GM21529 (cell line): ENCODE data around the gene FYTTD1.
"Not testable (repeated sequence)": the region's sequence is repeated elsewhere in the genome, so short reads cannot be mapped to it uniquely, and the experiment has no call there.

Experiments used
- ATAC-seq: cut with Tn5 transposase; IDR thresholded peaks from one replicate; pipeline ENCODE4 v1.9.1; 2021; ENCODE audit not compliant: unreplicated experiment

Gene FYTTD1

GRCh38 chr3:197749601-197750395 is at the start of gene FYTTD1:
Gene FYTTD1, plus strand, starts transcription at chr3:197749883. Its CDS starts 89 bp downstream, at chr3:197749972.
- ATAC-seq: peak; percentile 68

- ATAC-seq: no peak
Observed at GRCh38 chr3:197700095-197700494, 49.6 kb upstream of the FYTTD1 start.

GRCh38 chr3:197701841-197702240 is 47.8 kb upstream of the FYTTD1 start:
- ATAC-seq: no peak

- no peak for ATAC-seq
Observed at GRCh38 chr3:197706658-197707057, 43.0 kb upstream of the FYTTD1 start.

GRCh38 chr3:197709135-197709534 is 40.5 kb upstream of the FYTTD1 start:
- no peak for ATAC-seq

GRCh38 chr3:197710965-197711364 is 38.7 kb upstream of the FYTTD1 start:
- not testable (repeated sequence) for ATAC-seq

- ATAC-seq: peak; percentile 89
Observed at GRCh38 chr3:197711973-197712707, 37.5 kb upstream of the FYTTD1 start.

- ATAC-seq: peak; percentile 20
Observed at GRCh38 chr3:197713477-197713822, 36.2 kb upstream of the FYTTD1 start.

- no peak for ATAC-seq
Observed at GRCh38 chr3:197714251-197714650, 35.4 kb upstream of the FYTTD1 start.

- ATAC-seq: no peak
Observed at GRCh38 chr3:197718891-197719290, 30.8 kb upstream of the FYTTD1 start.

GRCh38 chr3:197720694-197721093 is 29.0 kb upstream of the FYTTD1 start:
- no peak for ATAC-seq

- ATAC-seq: no peak
Observed at GRCh38 chr3:197722734-197723133, 26.9 kb upstream of the FYTTD1 start.

- not testable (repeated sequence) for ATAC-seq
Observed at GRCh38 chr3:197727878-197728277, 21.8 kb upstream of the FYTTD1 start.

GRCh38 chr3:197728487-197728886 is 21.2 kb upstream of the FYTTD1 start:
- no peak for ATAC-seq

GRCh38 chr3:197730200-197730599 is 19.5 kb upstream of the FYTTD1 start:
- no peak for ATAC-seq

- not testable (repeated sequence) for ATAC-seq
Observed at GRCh38 chr3:197730770-197731169, 18.9 kb upstream of the FYTTD1 start.

GRCh38 chr3:197731483-197731882 is 18.2 kb upstream of the FYTTD1 start:
- not testable (repeated sequence) for ATAC-seq

- no peak for ATAC-seq
Observed at GRCh38 chr3:197733042-197733441, 16.6 kb upstream of the FYTTD1 start.

- ATAC-seq: peak; percentile 48
Observed at GRCh38 chr3:197734667-197735318, 14.9 kb upstream of the FYTTD1 start.

GRCh38 chr3:197736010-197736490 is 13.6 kb upstream of the FYTTD1 start:
- ATAC-seq: peak; percentile 21

- ATAC-seq: peak; percentile 69
Observed at GRCh38 chr3:197736491-197737318, 13.0 kb upstream of the FYTTD1 start, which contains the start of gene RUBCN. Gene RUBCN, minus strand, starts transcription at chr3:197736904. Its CDS starts 185 bp downstream, at chr3:197736719.
